Gastroesophageal sphincter (tissue), 3 donors: ENCODE results near the gene GLB1L3.

Experiments used
- CTCF ChIP-seq, 4 experiments: fragments of 200-600 bp in 2 of 4; fragments of 450-650 bp in 2 of 4; sonication (generic) in 1 of 4; IDR thresholded peaks; one replicate each; pipeline ENCODE4 v1.5.1; 2017 to 2019; ENCODE audit warnings: antibody characterized with exemption in 4 of 4, mild to moderate bottlenecking in 2 of 4, moderate library complexity in 2 of 4
- EP300 ChIP-seq: sonication (generic); formaldehyde crosslinking; IDR thresholded peaks from one replicate; pipeline ENCODE4 v1.6.1; 2017; ENCODE audit warnings: antibody characterized with exemption, mild to moderate bottlenecking
- POLR2A ChIP-seq, 2 donors: fragments of 450-650 bp; IDR thresholded peaks; one replicate each; pipeline ENCODE4 v1.6.1; 2017; ENCODE audit warnings: antibody characterized with exemption in 2 of 2, mild to moderate bottlenecking in 2 of 2, moderate library complexity in 1 of 2
- POLR2AphosphoS5 ChIP-seq: sonication (generic); formaldehyde crosslinking; IDR thresholded peaks from one replicate; pipeline ENCODE4 v1.6.1; 2017; ENCODE audit warnings: antibody characterized with exemption

- no peak for TF ChIP-seq CTCF (IDR thresholded peaks at IDR 0.05)
- no peak for TF ChIP-seq POLR2A (IDR thresholded peaks at IDR 0.05)
- no peak for TF ChIP-seq POLR2AphosphoS5
- TF ChIP-seq EP300: no peak
Measured at GRCh38 chr11:134338654-134339053, 62.5 kb downstream of the GLB1L3 start.
